Type B pancreatic cell (in vitro differentiated cells): ENCODE data around the gene USP35. TPM values are rescaled to one million over a fixed set of nuclear protein-coding genes. Genes with fewer than 3 reads are reported as not detected.

Experiments used
- DNase-seq: peaks from one replicate; pipeline ENCODE4 v3.0.0; 2021; ENCODE audit warnings: mixed read lengths; ENCODE audit not compliant: unreplicated experiment; ENCODE audit errors: extremely low spot score
- H3K27ac Mint-ChIP-seq: 2 replicates; pipeline ENCODE4 v1.8.0; 2021; ENCODE audit warnings: mild to moderate bottlenecking, mixed read lengths
- H3K27me3 Mint-ChIP-seq: 2 replicates; pipeline ENCODE4 v1.8.0; 2021; ENCODE audit warnings: mixed read lengths
- H3K36me3 Mint-ChIP-seq: 2 replicates; pipeline ENCODE4 v1.8.0; 2021; ENCODE audit warnings: mixed read lengths
- H3K4me1 Mint-ChIP-seq: one replicate; pipeline ENCODE4 v1.8.0; 2021; ENCODE audit warnings: mixed read lengths; ENCODE audit not compliant: unreplicated experiment
- H3K4me3 Mint-ChIP-seq: 2 replicates; pipeline ENCODE4 v1.8.0; 2021; ENCODE audit warnings: mild to moderate bottlenecking, mixed read lengths
- H3K9me3 Mint-ChIP-seq: 2 replicates; pipeline ENCODE4 v1.8.0; 2021; ENCODE audit warnings: mixed read lengths
- CTCF ChIP-seq: fragments of 200-600 bp; sonication (generic); conservative IDR thresholded peaks from 2 replicates; pipeline ENCODE4 v1.5.0; 2021; ENCODE audit warnings: antibody characterized with exemption, mild to moderate bottlenecking
- total RNA-seq: library from RNA; stranded (reverse); gene quantifications from 2 replicates; pipeline ENCODE4 v1.2.1, GENCODE V29; 2021; ENCODE audit warnings: low replicate concordance

USP35 gene
- total RNA-seq, 1 donor from 2014 or later = 9.7 TPM

- TF ChIP-seq CTCF = no peak
- no peak overlapping the region for H3K27ac Mint-ChIP-seq
- H3K4me1 Mint-ChIP-seq = no peaks in the 10 kb centered on the region
- no peak overlapping the region for H3K4me3 Mint-ChIP-seq
- DNase-seq = no peak
- H3K36me3 Mint-ChIP-seq = peaks cover 31% of the 10 kb centered on the region
- H3K27me3 Mint-ChIP-seq = no peaks in the 10 kb centered on the region
- no peaks in the 10 kb centered on the region for H3K9me3 Mint-ChIP-seq
Measured at GRCh38 chr11:78250099-78250498, 61.4 kb downstream of the USP35 start.

GRCh38 chr11:78251083-78251775 lies 62.5 kb downstream of the USP35 start:
- TF ChIP-seq CTCF = no peak
- DNase-seq = no peak
- H3K27ac Mint-ChIP-seq = no peak overlapping the region
- no peaks in the 10 kb centered on the region for H3K9me3 Mint-ChIP-seq
- peaks cover 1% of the 10 kb centered on the region for H3K4me1 Mint-ChIP-seq
- no peak overlapping the region for H3K4me3 Mint-ChIP-seq
- H3K27me3 Mint-ChIP-seq = no peaks in the 10 kb centered on the region
- peaks cover 29% of the 10 kb centered on the region for H3K36me3 Mint-ChIP-seq

- no peak overlapping the region for H3K4me3 Mint-ChIP-seq
- no peak overlapping the region for H3K27ac Mint-ChIP-seq
- peaks cover 7% of the 10 kb centered on the region for H3K4me1 Mint-ChIP-seq
- no peak for DNase-seq
- no peak for TF ChIP-seq CTCF
- no peaks in the 10 kb centered on the region for H3K27me3 Mint-ChIP-seq
- no peaks in the 10 kb centered on the region for H3K9me3 Mint-ChIP-seq
- peaks cover 7% of the 10 kb centered on the region for H3K36me3 Mint-ChIP-seq
Measured at GRCh38 chr11:78253797-78254196, 65.1 kb downstream of the USP35 start.

GRCh38 chr11:78254268-78254667 lies 65.5 kb downstream of the USP35 start:
- H3K4me3 Mint-ChIP-seq = no peak overlapping the region
- peaks cover 7% of the 10 kb centered on the region for H3K4me1 Mint-ChIP-seq
- no peak overlapping the region for H3K27ac Mint-ChIP-seq
- no peaks in the 10 kb centered on the region for H3K27me3 Mint-ChIP-seq
- peaks cover 5% of the 10 kb centered on the region for H3K36me3 Mint-ChIP-seq
- no peak for DNase-seq
- no peak for TF ChIP-seq CTCF
- no peaks in the 10 kb centered on the region for H3K9me3 Mint-ChIP-seq

GRCh38 chr11:78255919-78256318 lies 67.2 kb downstream of the USP35 start:
- H3K9me3 Mint-ChIP-seq = no peaks in the 10 kb centered on the region
- H3K4me1 Mint-ChIP-seq = peaks cover 13% of the 10 kb centered on the region
- no peak for DNase-seq
- TF ChIP-seq CTCF = no peak
- no peaks in the 10 kb centered on the region for H3K27me3 Mint-ChIP-seq
- no peak overlapping the region for H3K27ac Mint-ChIP-seq
- no peak overlapping the region for H3K4me3 Mint-ChIP-seq
- H3K36me3 Mint-ChIP-seq = peaks cover 5% of the 10 kb centered on the region
